NCI-H345 treated with DMSO at 0.1 percent for 48 hours (cell line): ENCODE measurements around the gene KLHL14.
"Not testable (repeated sequence)": the region's sequence is repeated elsewhere in the genome, so short reads cannot be mapped to it uniquely, and the experiment has no call there.

Experiments used
- DNase-seq: peaks from one replicate; lab custom pipeline; 2025; ENCODE audit not compliant: unreplicated experiment; lab: John Stamatoyannopoulos, UW

KLHL14 gene

DNA sequence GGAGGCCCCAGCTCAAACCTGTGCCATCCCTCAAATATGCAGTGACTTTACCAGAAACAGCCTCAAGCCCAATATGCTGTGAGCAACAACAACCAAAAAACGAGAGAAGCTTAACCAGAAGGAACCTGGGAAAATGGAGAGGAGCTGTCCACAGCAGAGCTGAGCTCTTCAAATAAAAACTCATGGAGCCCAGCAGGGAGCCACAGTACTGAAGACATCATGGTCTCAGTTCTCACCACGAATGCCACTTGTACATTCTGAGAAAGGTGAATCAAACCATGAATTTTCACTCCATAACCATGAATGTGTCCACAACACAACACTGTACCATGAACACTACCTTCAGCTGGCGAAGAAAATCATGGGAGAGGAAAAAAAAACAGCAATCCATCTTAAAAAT, 50.5 kb downstream of the KLHL14 start:
- no peak for DNase-seq

DNA sequence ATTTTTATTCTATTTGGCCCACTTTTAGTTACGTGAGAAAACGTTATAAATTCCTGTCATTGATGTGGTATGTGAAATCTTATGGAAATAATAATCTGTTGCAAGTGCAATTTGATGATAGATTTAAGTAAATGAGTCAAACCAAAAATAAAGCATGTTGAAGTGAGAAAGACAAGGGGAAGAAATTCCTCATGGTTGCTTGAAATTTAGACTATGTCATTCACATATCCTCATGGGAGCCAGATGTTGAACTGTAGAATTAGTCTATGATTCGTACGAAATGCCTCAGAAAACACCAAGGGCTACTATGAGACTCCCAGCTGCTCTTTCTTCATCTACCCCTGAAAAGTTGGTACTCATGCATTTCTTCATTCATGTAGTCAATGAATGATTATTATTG, 55.7 kb downstream of the KLHL14 start:
- DNase-seq, result no peak

DNA sequence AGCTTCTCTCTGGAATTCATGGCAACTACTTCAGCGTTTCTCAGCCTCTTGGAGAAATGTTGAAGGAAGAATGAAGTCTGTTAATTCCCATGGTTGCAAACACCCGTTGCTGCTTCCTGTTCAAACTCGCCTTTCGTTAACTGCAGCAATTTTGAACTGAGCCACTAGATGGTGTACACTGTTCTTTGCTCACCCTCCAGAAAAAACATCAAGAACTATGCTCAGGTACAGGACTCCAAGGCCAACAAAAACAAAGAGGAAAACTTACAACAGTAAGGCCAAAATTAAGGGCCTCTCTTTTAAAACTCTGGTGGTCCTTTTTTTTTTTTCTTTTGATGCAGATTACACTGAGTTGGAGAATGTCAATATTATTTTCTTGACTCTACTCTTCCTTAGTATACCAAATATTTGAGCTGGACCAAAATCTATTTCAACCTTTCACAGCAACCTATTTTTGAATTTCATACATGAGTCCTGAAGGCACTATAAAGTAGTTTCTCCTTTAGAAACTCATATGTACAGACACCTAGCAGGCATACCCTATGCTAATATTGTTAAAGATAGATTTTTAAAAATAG, 58.2 kb downstream of the KLHL14 start:
- DNase-seq, result peak; percentile 74

DNA sequence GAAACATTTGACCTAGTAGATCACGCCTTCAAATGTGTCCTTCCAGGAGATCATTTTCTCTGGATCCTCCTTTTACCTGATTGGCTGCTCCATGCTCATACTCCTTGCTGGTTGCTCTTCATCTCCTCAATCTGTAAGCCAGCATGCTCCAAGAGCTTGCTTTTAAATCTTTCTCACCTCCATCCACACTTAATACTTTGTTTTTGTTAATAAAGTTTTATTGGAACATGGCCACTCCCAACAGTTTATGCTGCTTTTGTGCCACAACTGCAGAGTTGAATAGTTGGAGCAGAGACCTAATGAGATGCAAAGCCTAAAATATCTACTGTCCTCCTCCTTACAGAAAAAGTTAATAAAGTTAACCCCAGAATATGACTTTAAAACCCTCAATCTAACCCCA, 60.0 kb downstream of the KLHL14 start:
- DNase-seq, result no peak

DNA sequence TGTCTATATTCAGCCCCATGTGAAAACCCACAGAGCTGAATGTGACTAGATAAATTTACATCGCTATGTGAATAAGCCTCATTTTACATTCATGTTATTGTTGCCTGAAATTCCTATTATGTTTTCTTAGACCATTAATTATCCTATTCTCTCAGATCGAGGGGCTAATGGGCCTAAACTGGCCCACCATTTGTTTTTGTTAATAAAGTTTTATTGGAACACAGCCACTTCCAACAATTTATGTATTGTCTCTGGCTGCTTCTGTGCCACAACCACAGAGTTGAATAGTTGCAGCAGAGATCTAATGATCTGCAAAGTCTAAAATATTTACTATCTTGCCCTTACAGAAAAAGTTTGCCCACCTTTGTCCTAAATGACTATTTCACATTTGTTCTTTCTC, 61.0 kb downstream of the KLHL14 start:
- no peak for DNase-seq

DNA sequence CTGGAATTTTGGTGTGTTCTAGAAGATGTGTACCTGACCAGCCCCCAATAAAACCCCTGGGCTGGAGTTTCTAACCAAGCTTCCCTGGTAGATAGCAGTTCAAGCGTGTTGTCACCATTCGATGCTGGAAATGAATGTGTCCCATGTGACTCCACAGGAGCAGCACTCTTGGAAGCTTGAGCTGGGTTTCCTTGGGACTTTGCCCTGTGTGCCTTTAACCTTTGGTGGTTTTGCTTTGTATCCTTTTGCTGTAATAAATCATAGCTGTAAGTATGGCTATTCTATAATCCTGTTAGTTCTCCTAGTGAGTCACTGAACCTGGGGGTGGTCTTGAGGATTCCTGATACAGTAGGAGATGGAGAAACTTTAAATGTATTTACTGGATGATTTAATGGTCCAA, 65.2 kb downstream of the KLHL14 start:
- no peak for DNase-seq

DNA sequence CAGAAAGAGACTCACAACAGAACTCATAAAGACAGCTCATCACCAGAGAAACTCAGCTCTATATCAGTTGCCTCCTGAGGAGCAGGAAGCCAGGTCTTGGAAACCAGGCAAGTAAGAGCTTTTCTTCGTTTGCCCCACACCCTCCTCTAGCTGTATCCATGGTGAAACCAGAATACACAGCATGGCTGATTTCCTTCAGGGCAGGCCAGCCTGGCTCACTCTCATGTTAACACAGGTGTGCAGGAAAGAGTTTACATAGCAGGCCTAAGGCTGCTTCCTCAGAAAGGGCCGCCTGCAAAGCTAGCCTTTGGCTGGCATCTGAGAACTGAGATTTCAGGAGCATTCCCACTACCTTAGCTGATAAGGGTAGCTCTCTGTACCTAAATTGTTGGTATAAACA, 65.7 kb downstream of the KLHL14 start:
- DNase-seq, result no peak

DNA sequence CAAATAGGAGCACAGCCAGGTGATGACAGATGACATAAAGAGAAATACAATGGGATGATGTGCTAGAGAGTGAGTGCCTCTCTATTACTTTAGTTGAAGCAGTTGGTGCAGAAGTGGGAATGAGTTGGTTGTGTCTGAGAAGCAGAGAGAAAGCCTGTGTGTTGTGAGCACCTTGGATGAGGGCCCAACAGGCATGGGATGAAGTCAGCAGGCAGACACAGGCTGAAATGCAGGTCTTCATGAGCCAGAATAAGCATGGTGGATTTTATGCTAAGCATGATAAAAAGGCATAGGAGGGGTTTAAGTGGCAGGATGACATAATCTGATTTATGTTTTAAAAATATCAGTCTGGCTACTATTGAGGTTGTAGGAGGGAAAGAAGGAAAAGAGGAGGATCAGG, 71.5 kb downstream of the KLHL14 start:
- DNase-seq, result no peak

DNA sequence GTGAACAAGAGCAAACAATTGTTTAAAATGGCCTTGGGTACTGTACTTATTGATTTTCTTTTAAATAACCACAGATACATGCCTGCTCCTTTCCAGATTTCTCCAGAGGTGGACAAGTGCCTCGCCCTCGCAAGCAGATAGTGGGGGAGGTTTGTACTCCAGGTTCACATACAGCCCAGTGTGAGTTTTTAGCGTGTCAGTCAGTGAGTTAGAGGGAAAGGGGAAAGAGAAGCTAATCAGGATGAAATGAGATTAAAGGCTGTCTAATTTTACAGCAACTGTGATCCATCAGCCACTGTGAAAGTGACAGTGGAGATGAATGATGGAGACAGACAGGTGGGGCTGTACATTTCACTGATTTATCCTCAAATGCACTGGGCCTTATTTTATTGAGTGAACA, 74.7 kb downstream of the KLHL14 start:
- no peak for DNase-seq

DNA sequence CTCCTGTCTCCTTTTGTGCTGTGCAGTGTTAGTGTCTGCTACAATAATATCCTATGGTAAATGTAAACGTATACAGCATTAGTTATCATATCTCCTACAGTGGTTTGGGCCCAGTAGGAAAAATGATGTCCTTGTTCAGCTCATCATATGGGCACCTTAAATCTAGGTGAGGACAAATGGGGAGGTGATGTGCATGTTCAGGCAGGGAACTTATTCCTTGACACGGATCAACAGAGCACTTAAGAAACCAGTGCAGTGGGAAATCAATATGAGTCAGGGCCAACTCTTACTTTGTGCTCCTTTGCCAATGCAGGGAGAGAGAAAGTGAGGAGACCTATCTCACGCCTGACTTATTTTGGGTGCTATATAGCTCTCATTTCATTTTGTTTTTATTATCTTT, 76.4 kb downstream of the KLHL14 start:
- no peak for DNase-seq

DNA sequence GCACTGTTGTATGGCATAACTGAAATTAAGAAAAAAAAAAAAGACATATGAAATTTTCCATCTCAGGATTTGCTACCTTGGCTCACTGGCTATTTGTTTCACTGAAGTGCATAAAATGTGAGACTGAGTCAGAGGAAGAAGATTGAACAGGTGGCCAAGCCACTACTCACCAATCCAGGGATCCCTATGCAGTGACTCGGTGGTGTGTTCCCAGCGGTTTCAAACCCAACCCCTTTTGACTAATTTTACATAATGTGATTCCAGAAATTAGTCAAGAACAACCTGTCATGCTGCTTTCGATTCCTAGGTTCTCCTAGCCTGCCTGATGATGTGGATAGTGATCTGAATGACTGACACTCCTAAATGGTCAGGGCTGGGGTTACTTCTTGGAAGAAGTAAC, 77.3 kb downstream of the KLHL14 start:
- DNase-seq, result no peak

DNA sequence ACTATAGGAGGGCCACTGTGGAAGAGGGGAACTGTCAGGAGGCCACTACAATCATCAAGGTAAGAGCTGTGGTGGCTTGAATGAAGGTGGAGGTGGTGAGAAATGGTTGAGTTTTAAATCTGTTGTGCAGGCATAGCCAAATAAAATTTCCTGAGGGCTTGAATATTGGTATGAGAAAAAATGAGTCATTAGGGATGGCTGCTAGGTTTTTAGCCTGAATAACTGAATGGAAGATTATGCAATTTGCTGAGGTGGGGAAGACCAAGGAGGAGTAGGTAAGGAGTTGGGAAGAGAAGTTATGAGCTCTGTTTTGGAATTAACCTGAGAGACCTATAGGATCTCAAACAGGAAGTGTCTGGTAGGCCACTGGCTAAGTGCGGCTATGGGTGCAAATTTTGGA, 84.0 kb downstream of the KLHL14 start:
- no peak for DNase-seq

DNA sequence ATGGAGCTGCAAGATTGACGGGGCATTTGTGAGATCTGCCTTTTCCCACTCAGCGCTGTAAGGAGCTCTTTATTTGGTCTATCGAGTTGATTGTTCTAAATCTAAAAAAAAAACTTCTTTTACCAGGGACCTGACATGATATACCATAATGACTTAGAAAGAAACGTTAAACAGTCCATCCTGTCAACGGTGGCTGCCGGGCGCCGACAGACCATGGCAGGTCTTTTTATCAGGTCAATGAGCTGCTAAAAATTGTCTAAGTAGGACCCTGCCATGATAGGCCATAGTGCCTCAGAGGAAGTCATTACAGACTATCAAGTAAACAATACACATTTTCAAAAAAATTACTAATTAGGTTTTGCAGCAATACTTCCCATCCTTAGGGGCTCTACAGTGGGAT, 87.9 kb downstream of the KLHL14 start:
- no peak for DNase-seq

DNA sequence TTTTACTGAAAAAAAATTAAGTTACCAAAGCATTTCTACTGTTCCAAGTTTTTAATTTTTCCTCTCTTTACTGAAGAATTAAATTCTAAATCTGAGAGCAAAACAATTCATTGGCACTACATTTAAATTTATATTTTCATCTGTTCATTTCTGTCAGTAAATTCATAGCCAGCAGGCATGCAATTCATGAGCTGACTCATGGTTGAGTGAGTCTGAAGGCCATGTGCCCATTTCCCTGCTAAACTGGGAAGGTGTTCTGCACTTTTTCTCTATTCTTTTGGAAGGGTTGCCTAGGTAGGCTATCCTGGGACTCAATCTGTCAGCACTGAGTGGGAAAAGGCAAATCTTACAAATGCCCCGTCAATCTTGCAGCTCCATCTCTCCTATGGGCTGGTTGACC, 88.7 kb downstream of the KLHL14 start:
- DNase-seq, result no peak

DNA sequence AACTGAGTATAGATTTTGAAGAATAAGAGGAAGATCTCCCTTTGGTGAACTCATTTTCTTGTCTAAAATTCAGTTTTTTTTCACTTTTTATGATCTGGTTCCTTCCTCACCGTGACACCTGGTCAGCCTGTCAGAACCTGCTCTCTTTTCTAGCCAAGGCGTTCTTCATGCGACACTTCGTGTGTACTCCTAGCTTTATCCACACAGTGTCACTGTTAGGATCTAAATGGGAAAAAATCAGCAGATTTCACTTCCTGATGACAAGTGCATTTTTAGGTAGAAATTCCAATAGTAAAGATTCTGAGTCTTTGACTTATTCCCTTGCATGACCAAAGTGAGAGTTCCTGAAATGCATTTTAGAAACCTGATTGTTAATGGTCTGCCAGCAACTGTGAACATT, 89.8 kb downstream of the KLHL14 start:
- DNase-seq, result no peak

DNA sequence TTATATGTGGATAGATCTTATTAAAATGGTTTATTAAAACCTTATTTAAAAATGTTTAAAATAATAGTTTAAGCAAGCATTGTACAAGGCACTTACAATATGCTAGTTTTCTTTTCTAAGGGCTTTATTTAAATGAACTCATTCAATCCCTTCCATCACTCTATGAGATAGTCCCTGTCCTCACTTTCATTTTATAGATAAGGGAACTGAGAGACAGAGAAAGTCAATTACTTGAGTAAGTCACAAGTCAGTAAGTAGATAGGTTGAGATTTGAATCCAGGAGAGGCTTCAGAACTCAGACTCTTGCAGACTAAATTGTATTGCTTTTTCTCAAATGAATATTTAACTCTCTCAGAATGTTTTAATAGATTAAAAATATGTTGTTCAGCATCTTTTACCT, 95.2 kb downstream of the KLHL14 start:
- DNase-seq, result no peak

DNA sequence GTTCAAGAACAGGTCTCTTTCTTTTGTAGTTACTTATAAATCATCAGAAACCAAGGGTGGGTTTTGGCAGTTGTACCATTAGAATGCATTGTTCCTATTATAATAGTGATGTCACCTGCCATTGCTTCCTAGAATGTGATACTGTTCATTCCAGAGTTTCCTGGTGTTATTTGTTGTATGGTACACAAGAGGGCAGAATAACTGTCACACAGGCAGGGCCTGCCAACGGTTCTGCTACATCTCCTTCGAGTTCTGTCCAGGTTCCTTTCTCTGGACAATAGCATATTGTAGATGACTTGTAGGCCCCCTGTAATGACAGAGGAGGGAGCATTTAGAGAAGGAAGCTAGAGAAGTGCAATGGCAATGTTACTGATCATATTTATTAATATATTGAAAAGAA, 98.3 kb downstream of the KLHL14 start:
- DNase-seq, result no peak

DNA sequence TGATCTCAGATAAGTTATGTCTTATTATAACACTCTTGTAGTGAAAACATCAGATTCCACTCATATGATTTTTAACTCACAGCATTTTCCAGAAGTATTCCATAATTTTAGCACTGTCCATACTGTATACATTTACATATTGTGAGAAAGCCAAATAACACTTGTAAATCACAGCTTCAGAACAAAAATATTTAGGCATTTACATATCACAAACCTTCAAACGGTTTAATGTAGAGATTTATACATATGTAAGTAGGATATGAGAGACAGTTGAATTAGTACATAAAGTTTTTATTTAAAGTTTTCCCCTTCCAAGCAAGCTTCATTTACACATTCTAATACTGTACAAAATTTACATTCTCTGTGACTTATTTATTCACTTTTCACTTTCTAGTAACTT, 100.4 kb downstream of the KLHL14 start:
- no peak for DNase-seq

DNA sequence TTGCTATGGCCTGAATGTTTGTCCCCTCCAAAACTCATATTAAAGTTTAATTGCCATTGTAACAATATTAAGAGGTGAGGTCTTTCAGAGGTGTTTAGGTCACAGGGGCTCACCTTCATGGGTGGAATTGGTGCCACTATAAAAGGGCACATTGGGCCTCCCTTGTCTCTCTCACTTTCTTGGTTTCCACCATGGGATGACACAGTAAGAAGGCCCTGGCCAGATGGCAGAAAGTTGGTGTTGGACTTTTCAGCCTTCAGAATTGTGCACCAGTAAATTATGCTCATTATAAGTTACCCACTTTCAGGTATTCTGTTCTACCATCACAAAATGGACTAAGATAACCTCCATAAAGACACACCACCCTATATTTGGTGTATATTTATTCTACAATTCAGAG, 102.1 kb downstream of the KLHL14 start:
- DNase-seq, result no peak

DNA sequence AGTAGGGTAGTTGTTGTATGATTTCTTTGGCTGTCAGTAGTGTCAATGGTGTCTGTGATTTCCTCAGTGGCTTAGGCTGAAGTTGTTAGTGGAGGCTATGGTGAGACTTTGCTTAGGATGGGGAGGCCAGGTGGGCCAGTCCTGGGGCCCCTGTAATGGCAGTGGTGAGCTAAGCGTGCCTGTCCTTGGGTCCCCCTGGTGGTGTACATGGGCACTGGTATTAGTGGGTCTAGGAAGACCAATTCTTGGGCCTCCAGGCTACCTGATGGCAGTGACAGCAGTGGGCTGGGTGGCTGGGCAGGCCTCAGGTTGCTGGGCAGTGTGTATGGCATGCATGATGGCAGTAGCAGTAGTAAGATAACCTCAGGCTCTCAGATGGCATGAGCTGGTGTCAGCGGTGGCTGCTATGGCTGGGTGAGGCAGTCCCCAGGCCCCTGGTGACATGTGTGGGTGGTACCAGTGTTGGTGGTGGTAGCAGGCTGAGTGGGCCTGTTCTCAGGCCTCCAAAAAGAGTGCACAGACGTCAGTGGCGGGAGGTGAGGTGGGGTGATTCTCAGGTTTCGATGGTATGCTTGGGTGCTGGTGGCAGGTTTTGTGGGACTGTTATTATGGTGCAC, 103.2 kb downstream of the KLHL14 start:
- no peak for DNase-seq

DNA sequence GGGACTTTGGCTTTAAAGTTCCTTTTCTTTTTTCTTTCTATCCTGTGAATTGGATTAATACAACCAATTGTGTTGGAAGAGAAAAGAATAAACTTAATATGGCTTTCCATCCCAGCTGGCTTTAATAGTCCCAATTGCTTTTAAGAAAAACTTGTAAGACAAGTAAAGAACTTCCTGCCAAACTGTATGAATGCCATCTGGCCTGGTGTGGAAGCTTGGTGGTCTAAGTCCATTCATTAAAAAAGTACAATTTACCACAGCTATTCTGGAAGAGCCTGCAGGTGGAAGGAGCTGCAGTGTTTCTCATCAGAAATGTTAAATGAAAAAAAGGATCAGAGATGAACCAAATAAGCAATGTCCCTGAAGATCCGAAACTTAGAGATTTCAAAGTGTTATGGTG, 103.9 kb downstream of the KLHL14 start:
- DNase-seq, result no peak

DNA sequence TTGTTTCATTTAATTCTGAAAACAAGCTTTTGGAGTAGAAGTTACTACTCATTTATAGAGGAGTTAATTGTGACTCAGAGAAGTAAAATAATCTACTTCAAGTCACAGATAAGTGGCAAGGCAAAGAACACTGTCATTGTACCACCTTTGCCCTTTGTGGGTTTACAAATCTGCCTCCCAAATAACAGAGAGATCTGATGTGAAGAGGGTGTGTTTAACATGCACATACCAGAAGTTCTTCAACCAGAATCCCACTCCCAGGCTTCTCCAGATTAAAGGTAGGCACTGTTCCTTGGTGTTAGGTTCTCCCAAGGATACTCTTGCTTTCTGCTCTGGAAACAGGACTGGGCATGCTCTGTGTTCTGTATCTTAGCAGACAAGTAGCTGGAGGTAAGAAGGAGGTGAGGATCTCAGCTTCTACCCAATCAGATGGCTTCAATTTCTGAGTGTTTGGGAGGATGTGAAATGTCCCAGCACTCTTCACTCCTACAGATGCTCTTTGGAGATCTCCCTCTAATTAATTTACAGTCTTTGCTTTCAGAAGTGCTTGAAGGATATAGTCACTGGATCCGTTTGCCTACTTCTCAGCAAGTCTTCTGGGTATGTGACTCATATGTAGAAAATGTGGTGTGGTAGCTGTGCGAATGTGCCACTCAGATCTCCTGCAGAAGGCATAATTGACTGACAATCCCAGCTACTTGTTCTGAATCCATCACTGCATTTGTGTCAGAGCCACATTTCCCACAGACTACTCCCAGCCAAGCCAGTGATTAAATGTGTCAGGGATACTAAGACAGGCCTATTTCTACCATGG, 111.1 kb downstream of the KLHL14 start:
- DNase-seq, result no peak

DNA sequence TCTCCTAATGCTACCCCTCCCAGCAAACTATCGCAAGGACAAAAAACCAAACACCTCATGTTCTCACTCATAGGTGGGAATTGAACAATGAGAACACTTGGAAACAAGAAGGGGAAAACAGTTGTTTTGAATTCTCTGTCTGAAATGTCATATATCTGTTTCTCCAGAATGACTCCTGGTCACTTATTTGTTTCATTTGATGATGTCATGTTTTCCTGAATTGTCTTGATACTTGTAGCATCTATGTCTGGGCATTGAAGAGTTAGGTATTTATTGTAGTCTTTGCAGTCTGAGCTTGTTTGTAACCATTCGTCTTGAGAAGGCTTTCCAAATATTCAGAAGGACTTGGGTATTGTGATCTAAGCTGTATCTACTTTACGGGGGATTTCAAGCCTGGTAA, 118.3 kb downstream of the KLHL14 start:
- DNase-seq, result not testable (repeated sequence)
